Measurements from ENCODE around the gene MAPK8IP1.

GRCh38 chr11:45929486-45930030 is 44.1 kb downstream of the MAPK8IP1 start:
- TF ChIP-seq GLIS3 (CRISPR knock-in tag; IDR thresholded peaks at IDR 0.05) (no peak), PATZ1 (CRISPR knock-in tag; IDR thresholded peaks at IDR 0.05; ENCODE audit: borderline replicate concordance) (no peak), CSRNP3 (CRISPR knock-in tag; IDR thresholded peaks at IDR 0.05) (no peak), ESRRG (CRISPR knock-in tag; IDR thresholded peaks at IDR 0.05) (no peak), POU6F1 (CRISPR knock-in tag; IDR thresholded peaks at IDR 0.05; ENCODE audit: borderline replicate concordance, low read depth) (no peak), ZFP30 (CRISPR knock-in tag; IDR thresholded peaks at IDR 0.05) (no peak), ZFP3 (CRISPR knock-in tag; IDR thresholded peaks at IDR 0.05) (no peak), CREB5 (CRISPR knock-in tag; IDR thresholded peaks at IDR 0.05; ENCODE audit: low read depth) (no peak)

Measured in SK-N-SH treated with all-trans-retinoic acid at 6 μM for 48 hours (cell line).